ENCODE measurements around the gene LRRC53. TPM values are rescaled to one million over a fixed set of nuclear protein-coding genes. Genes with fewer than 3 reads are reported as not detected.

LRRC53 gene
- total and polyA plus RNA-seq, 9 of the 15 experiments (the other 6 are each of a cell fraction or from before 2014, with no cell fraction given), result not detected

GRCh38 chr1:74471470-74471869, 40.9 kb downstream of the LRRC53 start:
- BruUV-seq (replicated peaks), result no TSS peak
- Histone ChIP-seq H3K79me2 (ENCODE audit: control insufficient read depth, insufficient read depth, low read length) (no peaks in the 10 kb centered on the region), H3K27me3 (ENCODE audit: control insufficient read depth in 2 of 2, insufficient read depth in 2 of 2, low read length in 2 of 2) (no peaks in the 10 kb centered on the region), H3K4me3 (no peak overlapping the region), H3K4me2 (ENCODE audit: insufficient read depth, low read length) (no peak overlapping the region), H3K27ac (ENCODE audit: extremely low read depth, low read depth, low read length) (no peak overlapping the region), H4K20me1 (replicated peaks; ENCODE audit: control insufficient read depth, insufficient read depth, low read length) (no peaks in the 10 kb centered on the region), H3K9me3 (replicated peaks; ENCODE audit: control insufficient read depth, insufficient read depth, low read depth, low read length) (no peaks in the 10 kb centered on the region), H3K9me1 (ENCODE audit: control insufficient read depth, insufficient read depth, low read length) (no peaks in the 10 kb centered on the region), H3K9ac (ENCODE audit: insufficient read depth in 1 of 2, low read depth in 2 of 2, low read length in 2 of 2) (no peak overlapping the region), H3K36me3 (ENCODE audit: control insufficient read depth, insufficient read depth, low read length) (no peaks in the 10 kb centered on the region), H3K4me1 (replicated peaks in 1 of 2; ENCODE audit: control insufficient read depth in 2 of 2, insufficient read depth in 2 of 2, low read length in 2 of 2) (no peaks in the 10 kb centered on the region), H2AFZ (ENCODE audit: low read depth, low read length) (no peak overlapping the region)
- ATAC-seq (no peak), FAIRE-seq (no peak), DNase-seq (ENCODE audit: extremely low read depth in 1 of 4, low spot score in 3 of 4) (no peak)
- in situ Hi-C loops (cut with MboI), result no loop called here
- TF ChIP-seq MGA (IDR thresholded peaks at IDR 0.05), result no peak
- no peak for TF ChIP-seq CBFB (CRISPR knock-in tag; IDR thresholded peaks at IDR 0.05)
- no peak for TF ChIP-seq PTTG1 (tag; IDR thresholded peaks at IDR 0.05; ENCODE audit: low read depth)
- TF ChIP-seq NEUROD1 (IDR thresholded peaks at IDR 0.05; ENCODE audit: borderline replicate concordance, low read depth, low read length, partially characterized antibody), result no peak
- no peak for TF ChIP-seq PHF8 (IDR thresholded peaks at IDR 0.05; ENCODE audit: borderline replicate concordance, low read length)
- TF ChIP-seq PHB2 (IDR thresholded peaks at IDR 0.05; ENCODE audit: low read depth), result no peak
- TF ChIP-seq FOXK1 (CRISPR knock-in tag; IDR thresholded peaks at IDR 0.05; ENCODE audit: borderline replicate concordance), result no peak
- no peak for TF ChIP-seq ARNT (IDR thresholded peaks at IDR 0.05)
- no peak for TF ChIP-seq ZNF764 (CRISPR knock-in tag; IDR thresholded peaks at IDR 0.05; ENCODE audit: low read depth)
- 0% methylated on average over 3 of the region's 3 CpGs for WGBS (ENCODE audit: insufficient coverage, low coverage, missing lambda C conversion rate)
- intact Hi-C loops (cut with micrococcal nuclease), result no loop called here
- ChIA-PET CTCF (ENCODE audit: low intra/inter-chr PET ratio) (no interaction called here), POLR2A (no interaction called here)
